GM21619 (cell line): Measurements from ENCODE around the gene ADGRG3.
"Not testable (repeated sequence)": the region's sequence is repeated elsewhere in the genome, so short reads cannot be mapped to it uniquely, and the experiment has no call there.

Experiments used
- ATAC-seq: cut with Tn5 transposase; IDR thresholded peaks from one replicate; pipeline ENCODE4 v1.9.1; 2021; ENCODE audit not compliant: unreplicated experiment

ADGRG3 gene

DNA sequence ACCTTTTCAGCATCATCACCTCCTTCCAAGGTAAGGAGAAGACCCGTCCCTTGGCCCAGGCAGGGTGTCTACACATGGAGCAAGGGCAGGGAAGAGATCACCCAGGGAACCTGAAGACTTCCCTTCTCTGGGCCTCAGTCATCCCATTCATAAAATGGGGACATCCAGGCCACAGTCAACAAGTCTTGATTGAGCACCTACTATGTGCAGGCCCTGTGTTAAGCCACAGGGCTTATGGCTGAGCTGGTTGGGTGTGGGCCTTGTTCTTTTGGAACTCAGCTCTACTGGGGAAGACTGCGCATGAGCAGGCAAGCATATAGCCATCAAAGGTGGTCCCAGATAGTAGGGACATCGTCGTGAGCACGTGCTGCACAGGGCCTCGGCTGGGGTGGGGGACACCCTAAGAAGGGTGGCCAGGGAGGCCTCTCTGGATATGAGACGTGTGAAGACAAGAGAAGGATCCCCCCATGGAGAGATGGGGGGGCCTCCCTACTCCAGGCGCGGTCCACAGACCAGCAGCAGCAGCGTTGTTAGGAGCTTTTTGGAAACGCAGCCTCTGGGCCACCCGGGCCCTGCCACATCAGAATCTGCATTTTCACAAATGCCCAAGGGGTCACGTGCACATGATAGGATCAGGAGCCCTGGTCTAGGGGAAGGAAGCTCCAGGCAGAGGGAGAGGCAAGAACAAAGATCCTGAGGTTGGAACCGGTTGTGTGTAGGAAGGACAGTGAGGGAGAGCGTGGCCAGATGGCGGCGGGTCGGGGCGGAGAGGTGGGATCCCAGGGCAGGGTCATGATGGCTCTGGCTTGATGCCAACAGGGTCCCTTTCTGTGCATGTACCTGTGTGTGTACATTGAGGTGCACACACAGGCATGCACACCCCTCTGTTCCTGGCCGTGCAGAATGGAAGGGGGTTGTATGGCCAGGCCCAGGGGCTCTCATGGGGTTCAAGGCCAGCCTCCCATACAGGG, 5.9 kb upstream of the ADGRG3 start:
- no peak for ATAC-seq

DNA sequence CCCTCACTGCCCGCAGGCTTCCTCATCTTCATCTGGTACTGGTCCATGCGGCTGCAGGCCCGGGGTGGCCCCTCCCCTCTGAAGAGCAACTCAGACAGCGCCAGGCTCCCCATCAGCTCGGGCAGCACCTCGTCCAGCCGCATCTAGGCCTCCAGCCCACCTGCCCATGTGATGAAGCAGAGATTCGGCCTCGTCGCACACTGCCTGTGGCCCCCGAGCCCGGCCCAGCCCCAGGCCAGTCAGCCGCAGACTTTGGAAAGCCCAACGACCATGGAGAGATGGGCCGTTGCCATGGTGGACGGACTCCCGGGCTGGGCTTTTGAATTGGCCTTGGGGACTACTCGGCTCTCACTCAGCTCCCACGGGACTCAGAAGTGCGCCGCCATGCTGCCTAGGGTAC, 4.7 kb upstream of the ADGRG3 start:
- no peak for ATAC-seq

GRCh38 chr16:57663917-57664661, 4.0 kb upstream of the ADGRG3 start:
- no peak for ATAC-seq

DNA sequence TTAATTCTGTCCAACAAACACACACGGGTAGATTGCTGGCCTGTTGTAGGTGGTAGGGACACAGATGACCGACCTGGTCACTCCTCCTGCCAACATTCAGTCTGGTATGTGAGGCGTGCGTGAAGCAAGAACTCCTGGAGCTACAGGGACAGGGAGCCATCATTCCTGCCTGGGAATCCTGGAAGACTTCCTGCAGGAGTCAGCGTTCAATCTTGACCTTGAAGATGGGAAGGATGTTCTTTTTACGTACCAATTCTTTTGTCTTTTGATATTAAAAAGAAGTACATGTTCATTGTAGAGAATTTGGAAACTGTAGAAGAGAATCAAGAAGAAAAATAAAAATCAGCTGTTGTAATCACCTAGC, 3.5 kb upstream of the ADGRG3 start:
- no peak for ATAC-seq

- no peak for ATAC-seq
Observed at GRCh38 chr16:57665541-57665940, 2.6 kb upstream of the ADGRG3 start.

GRCh38 chr16:57666353-57667047, 1.6 kb upstream of the ADGRG3 start:
- ATAC-seq: no peak

GRCh38 chr16:57667048-57667525, 1.0 kb upstream of the ADGRG3 start:
- ATAC-seq: no peak

DNA sequence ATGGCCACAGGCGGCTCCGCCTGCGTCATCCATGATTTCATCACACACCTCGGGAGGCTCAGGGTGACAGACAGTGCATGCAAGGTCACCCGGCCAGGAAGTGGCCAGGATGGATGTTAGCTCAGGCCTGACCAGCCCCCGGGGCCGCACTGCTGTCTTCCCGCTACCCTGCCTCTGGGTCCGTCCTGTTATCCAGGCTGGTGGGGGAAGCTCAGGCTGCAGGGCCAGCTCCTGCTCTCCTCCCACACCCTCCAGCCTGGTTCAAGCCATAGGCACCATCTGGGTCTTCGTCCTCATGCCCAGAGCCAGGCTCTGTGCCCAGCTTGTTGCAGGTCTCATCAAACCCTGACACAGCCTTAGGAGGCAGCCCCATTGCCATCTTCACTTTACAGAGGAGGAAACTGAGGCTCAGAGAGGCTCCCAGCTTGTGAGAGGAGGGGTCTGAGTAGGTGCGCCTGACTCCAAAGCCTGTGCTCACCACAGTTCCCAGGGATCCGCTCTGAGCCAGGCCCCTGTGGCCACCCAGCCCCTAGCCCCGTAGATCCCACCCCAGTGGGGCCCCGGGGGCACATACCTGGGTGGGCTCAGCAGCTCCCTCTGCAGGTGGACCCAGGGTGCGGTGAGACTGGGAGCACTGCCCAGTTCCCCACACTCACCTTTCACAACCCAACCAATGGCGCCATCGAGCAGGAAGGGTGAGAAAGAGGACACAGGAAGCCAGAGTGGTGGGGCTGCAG, 412 bp upstream of the ADGRG3 start:
- ATAC-seq: no peak

- no peak for ATAC-seq
Observed at GRCh38 chr16:57668630-57669475, 747 bp downstream of the ADGRG3 start.

DNA sequence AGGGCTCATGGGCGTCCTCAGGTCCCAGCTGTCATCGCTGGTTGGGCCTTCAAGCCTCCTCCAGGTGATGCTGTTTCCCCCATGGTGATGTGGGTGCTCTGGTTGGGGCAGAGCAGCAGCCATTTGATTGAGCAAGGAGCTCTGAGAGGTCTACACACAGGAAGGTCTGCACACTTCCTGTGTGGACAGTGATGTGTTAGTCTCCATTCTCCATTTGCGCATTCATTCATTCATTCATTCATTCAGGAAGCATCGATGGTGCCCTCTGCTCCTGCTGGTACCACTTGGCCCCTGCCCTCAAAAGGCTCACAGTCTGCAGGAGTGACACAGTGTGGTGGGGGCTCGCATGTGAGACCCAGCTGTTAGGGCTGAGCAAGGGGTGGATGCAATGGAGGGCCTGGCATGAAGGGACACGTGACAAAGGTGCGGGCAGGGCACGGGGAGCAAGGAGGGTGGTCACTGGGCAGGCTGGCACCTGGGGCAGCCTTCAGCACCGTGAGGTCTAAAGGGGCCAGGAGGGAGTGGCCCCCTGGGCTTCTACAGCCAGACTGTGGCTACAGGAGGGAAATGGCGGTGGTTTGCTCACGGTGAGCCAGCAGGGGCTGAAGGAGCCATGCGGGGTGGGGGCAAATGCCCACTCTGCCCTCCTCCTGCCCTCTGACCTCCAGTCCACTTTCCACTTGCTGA, 1.5 kb downstream of the ADGRG3 start:
- ATAC-seq: no peak

GRCh38 chr16:57670196-57670595, 2.1 kb downstream of the ADGRG3 start:
- ATAC-seq: no peak

- not testable (repeated sequence) for ATAC-seq
Observed at GRCh38 chr16:57671451-57671850, 3.3 kb downstream of the ADGRG3 start.

- ATAC-seq: no peak
Observed at GRCh38 chr16:57672416-57672815, 4.3 kb downstream of the ADGRG3 start.

DNA sequence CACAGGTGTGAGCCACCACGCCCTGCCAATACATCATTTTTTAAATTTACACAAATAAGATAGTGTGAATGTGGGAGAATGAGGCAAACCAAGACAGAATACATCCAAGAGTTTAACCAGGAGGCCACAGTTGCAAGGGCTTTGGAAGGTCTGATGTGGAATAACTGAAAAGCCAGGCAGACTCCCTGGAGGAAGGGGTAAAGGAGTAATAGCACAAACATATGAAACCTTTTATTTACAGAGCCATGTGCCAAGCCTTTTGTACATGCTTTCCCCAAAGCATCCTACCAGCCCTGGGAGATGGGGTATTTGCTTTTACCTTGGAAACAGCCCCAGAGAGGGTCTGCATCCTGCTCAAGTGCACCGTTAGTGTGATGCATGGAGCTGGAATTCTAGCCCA, 4.7 kb downstream of the ADGRG3 start:
- ATAC-seq: no peak

DNA sequence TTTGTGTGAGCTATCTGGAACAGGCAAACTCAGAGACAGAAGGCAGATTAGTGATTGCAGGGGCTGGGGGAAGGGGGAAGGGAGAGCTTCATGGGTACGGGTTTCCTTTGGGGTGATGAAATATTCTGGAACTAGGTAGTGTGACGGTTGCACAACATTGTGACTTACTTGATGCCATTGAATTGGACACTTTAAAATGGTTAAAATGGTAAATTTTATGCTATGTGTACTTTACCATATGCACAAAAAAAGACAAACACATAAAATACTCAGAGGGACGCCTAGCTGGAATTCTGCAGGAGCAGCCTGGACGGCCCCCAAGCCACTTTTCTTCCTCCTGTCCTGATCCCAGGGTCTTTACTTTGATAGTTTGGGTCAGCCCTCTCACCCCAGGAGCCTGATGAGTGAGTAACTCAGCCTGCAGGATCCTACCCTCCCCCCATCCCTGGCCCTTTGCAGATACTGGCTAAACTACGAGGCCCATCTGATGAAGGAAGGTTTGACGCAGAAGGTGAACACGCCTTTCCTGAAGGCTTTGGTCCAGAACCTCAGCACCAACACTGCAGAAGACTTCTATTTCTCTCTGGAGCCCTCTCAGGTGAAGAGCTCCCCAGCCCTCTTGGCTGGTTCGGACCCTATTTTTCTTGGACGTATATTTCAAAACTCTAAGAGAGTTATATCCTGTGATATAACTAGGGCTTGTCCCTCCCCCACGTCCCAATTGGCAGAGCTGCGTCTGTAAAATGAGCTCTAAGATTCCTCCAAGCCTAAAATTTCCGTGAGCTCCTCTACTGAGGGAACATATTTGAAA, 7.8 kb downstream of the ADGRG3 start:
- no peak for ATAC-seq

DNA sequence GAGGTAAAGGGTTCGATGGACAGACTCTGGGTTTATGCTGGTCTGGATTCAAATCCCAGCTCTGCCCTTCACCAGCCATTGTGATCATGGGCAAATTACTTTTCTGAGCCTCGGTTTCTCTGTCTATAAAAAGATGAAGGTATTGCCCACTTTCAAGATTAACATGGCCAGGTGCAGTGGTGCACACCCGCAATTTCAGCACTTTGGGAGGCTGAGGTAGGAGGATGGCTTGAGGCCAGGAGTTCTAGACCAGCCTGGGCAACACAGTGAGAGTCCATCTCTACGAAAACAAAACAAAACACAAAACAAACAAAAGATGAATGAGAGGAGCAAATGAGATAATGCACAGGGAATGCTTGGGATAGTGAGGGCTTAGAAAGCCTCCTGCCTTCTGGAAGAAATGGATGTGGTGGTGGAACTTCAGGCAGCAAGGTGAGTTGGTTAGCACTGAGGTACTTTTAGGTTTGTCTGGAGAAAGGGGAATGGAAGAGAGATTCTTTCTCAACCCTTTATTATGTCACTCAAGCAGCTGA, 8.5 kb downstream of the ADGRG3 start:
- ATAC-seq: no peak

GRCh38 chr16:57677622-57678369, 9.7 kb downstream of the ADGRG3 start:
- no peak for ATAC-seq
